Colonic mucosa (tissue), 4 donors: ENCODE measurements around the gene ZNF155. TPM values are rescaled to one million over a fixed set of nuclear protein-coding genes. Genes with fewer than 3 reads are reported as not detected.

Experiments
- DNase-seq: peaks from one replicate; pipeline ENCODE4 v3.0.0-alpha.2; 2020
- H3K27ac ChIP-seq: fragments of 200-600 bp; one replicate; pipeline ENCODE4 v1.8.0; 2021
- H3K27me3 ChIP-seq: fragments of 200-600 bp; one replicate; pipeline ENCODE4 v1.8.0; 2021
- H3K36me3 ChIP-seq: fragments of 200-600 bp; one replicate; pipeline ENCODE4 v1.8.0; 2021
- H3K4me1 ChIP-seq: fragments of 200-600 bp; one replicate; pipeline ENCODE4 v1.8.0; 2021; ENCODE audit warnings: mild to moderate bottlenecking
- H3K4me3 ChIP-seq: fragments of 200-600 bp; one replicate; pipeline ENCODE4 v1.8.0; 2021
- H3K9ac ChIP-seq, 2 donors: one replicate each; pipeline ENCODE4 v1.7.0; 2013; ENCODE audit warnings: control low read depth in 2 of 2, low read depth in 2 of 2, low read length in 2 of 2
- H3K9me3 ChIP-seq: fragments of 200-600 bp; one replicate; pipeline ENCODE4 v1.8.0; 2021
- intact Hi-C: fragments of 100-400 bp; cut with DNase I; formaldehyde crosslinking; loops from one replicate; pipeline ENCODE4 v1.14.1; 2022
- total RNA-seq, 2 donors: library from RNA; stranded (reverse); fragmentation: NEBNext Ultra II Directional in 1 of 2; extraction: Animal tissue kit (Norgen Biotek cat#: 25700) in 1 of 2; gene quantifications; one replicate each; pipeline ENCODE4 v1.2.1, GENCODE V29; 2021
- TF ChIP-seq, protein P1 (sequence below): fragments of 200-600 bp; IDR thresholded peaks from one replicate; pipeline ENCODE4 v1.8.0; 2022; ENCODE audit warnings: antibody characterized with exemption, mild to moderate bottlenecking
- donor health status: healthy.
- donor health status: DM: no; HTN: no; CAD: no.
- donor health status: DM: no; HTN: no; CAD: no.

The ZNF155 gene
- total RNA-seq, 2 donors from 2014 or later: 5.6 to 6.1 TPM

DNA sequence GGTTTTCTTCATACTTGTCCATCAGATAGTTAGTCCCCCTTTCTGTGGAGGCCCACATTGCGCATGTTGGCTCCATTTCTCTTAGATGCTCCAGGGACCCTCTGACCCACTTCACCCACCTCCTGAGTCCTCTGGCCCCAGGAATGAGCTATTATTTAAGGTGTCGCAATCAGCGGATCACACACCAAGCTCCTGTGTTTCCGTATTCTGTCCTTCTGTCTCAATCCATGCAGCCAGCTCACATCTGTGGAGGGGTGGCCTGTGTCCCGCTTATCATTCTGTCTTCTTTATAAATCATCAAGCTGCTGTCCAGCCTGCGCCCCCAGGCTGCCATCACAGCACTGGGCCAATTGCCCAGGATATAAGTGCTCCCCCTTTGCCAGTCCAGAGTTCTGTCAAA lies 23.5 kb downstream of the ZNF155 start:
- Histone ChIP-seq H3K9me3 (no peaks in the 10 kb centered on the region), H3K27me3 (no peaks in the 10 kb centered on the region), H3K4me1 (no peaks in the 10 kb centered on the region), H3K27ac (no peak overlapping the region), H3K9ac (no peak overlapping the region), H3K4me3 (no peak overlapping the region), H3K36me3 (peaks cover 18% of the 10 kb centered on the region)
- TF ChIP-seq, protein P1, sequence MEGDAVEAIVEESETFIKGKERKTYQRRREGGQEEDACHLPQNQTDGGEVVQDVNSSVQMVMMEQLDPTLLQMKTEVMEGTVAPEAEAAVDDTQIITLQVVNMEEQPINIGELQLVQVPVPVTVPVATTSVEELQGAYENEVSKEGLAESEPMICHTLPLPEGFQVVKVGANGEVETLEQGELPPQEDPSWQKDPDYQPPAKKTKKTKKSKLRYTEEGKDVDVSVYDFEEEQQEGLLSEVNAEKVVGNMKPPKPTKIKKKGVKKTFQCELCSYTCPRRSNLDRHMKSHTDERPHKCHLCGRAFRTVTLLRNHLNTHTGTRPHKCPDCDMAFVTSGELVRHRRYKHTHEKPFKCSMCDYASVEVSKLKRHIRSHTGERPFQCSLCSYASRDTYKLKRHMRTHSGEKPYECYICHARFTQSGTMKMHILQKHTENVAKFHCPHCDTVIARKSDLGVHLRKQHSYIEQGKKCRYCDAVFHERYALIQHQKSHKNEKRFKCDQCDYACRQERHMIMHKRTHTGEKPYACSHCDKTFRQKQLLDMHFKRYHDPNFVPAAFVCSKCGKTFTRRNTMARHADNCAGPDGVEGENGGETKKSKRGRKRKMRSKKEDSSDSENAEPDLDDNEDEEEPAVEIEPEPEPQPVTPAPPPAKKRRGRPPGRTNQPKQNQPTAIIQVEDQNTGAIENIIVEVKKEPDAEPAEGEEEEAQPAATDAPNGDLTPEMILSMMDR: no peak
- DNase-seq: no peak
- intact Hi-C loops: no loop called here

DNA sequence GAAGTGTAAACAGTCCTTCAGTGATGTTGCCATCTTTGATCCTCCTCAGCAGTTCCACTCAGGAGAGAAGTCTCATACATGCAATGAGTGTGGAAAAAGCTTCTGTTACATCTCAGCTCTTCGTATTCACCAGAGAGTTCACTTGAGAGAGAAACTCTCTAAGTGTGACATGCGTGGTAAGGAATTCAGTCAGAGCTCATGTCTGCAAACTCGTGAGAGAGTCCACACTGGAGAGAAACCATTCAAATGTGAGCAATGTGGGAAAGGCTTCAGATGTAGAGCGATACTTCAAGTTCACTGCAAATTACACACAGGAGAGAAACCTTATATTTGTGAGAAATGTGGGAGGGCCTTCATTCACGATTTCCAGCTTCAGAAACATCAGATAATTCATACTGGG lies 26.5 kb downstream of the ZNF155 start:
- H3K4me3 ChIP-seq: no peak overlapping the region
- H3K27ac ChIP-seq: no peak overlapping the region

DNA sequence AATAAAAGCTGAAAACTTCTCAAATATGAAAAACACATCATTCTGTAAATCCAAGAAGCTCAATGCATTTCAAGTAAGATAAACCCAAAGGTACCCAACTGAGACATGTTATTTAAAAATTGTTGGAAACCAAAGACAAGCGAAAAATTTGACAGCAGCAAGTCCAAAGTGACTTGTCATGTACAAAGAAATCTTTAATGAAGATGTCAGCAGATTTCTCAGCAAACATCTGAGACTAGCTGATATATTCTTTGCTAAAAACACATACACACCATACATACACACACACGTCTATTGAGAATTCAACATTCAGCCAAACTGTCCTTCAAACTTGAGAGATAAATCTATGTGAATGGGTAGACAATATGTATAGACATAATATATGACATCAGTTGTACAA lies 35.5 kb downstream of the ZNF155 start:
- no peak overlapping the region for H3K27ac ChIP-seq
- no peaks in the 10 kb centered on the region for H3K4me1 ChIP-seq
- H3K9me3 ChIP-seq: no peaks in the 10 kb centered on the region
- H3K36me3 ChIP-seq: no peaks in the 10 kb centered on the region
- no peak overlapping the region for H3K9ac ChIP-seq
- intact Hi-C loops: no loop called here
- no peak for DNase-seq
- TF ChIP-seq, protein P1: no peak
- no peak overlapping the region for H3K4me3 ChIP-seq
- H3K27me3 ChIP-seq: no peaks in the 10 kb centered on the region

More for the DNA sequence above, 26.5 kb downstream of the ZNF155 start:
- no peak for DNase-seq
- Histone ChIP-seq H3K4me1 (no peaks in the 10 kb centered on the region), H3K9me3 (no peaks in the 10 kb centered on the region), H3K36me3 (peaks cover 18% of the 10 kb centered on the region), H3K9ac (no peak overlapping the region), H3K27me3 (no peaks in the 10 kb centered on the region)
- TF ChIP-seq, protein P1: no peak
- intact Hi-C loops: no loop called here

DNA sequence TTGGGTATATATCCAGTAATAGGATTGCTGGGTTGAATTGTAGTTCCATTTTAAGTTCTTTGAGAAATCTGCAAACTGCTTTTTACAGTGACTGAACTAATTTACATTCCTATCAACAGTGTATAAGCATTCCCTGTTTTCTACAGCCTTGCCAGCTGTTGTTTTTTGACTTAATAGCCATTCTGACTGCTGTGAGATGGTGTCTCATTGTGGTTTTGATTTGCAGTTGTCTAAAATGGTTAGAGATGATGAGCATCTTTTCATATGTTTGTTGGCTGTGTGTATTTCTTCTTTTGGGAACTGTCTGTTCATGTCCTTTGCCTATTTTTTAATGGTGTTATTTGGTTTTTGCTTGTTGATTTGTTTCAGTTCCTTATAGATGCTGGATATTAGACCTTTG lies 37.2 kb downstream of the ZNF155 start:
- no peak for DNase-seq
- Histone ChIP-seq H3K4me3 (no peak overlapping the region), H3K9me3 (no peaks in the 10 kb centered on the region), H3K27ac (no peak overlapping the region), H3K4me1 (no peaks in the 10 kb centered on the region), H3K27me3 (no peaks in the 10 kb centered on the region), H3K9ac (no peak overlapping the region), H3K36me3 (no peaks in the 10 kb centered on the region)
- intact Hi-C loops: loop anchor here (10.0 kb wide), 1 partner anchor 94 kb away; the partner anchor contains the start of gene ZNF225
- TF ChIP-seq, protein P1: no peak

DNA sequence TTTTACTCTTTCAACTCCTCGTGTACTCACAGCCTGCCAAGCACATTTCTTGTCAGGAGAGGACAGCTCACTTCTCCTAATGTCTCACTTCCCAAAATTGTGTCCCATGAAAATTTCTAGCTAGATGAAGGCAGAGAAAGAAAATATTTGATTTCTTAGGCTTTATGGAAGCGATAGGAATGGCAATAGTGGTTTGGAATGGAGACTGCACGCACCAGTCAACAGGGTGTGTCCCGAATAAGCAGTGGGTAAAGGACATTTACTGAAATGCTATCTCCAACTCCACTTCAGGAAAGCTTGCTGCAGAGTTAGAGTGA lies 40.9 kb downstream of the ZNF155 start:
- H3K9ac ChIP-seq: peak overlapping the region in 1 of 2 donors; percentile 75
- TF ChIP-seq, protein P1: no peak

More for the DNA sequence above, 40.9 kb downstream of the ZNF155 start:
- Histone ChIP-seq H3K9me3 (no peaks in the 10 kb centered on the region), H3K4me3 (peak overlapping the region; percentile 76), H3K4me1 (no peaks in the 10 kb centered on the region), H3K27me3 (no peaks in the 10 kb centered on the region), H3K27ac (no peak overlapping the region), H3K36me3 (no peaks in the 10 kb centered on the region)
- intact Hi-C loops: loop anchor here (10.0 kb wide), 1 partner anchor 90 kb away; the partner anchor contains the start of gene ZNF225
- no peak for DNase-seq
